GM21526 (cell line): ENCODE measurements around the gene TEF.

ENCODE experiments used
- ATAC-seq: cut with Tn5 transposase; IDR thresholded peaks from one replicate; pipeline ENCODE4 v1.9.1; 2021; ENCODE audit warnings: moderate library complexity; ENCODE audit not compliant: unreplicated experiment, low FRiP score

The TEF gene

GRCh38 chr22:41447435-41448188 lies 65.9 kb downstream of the TEF start:
- no peak for ATAC-seq

DNA sequence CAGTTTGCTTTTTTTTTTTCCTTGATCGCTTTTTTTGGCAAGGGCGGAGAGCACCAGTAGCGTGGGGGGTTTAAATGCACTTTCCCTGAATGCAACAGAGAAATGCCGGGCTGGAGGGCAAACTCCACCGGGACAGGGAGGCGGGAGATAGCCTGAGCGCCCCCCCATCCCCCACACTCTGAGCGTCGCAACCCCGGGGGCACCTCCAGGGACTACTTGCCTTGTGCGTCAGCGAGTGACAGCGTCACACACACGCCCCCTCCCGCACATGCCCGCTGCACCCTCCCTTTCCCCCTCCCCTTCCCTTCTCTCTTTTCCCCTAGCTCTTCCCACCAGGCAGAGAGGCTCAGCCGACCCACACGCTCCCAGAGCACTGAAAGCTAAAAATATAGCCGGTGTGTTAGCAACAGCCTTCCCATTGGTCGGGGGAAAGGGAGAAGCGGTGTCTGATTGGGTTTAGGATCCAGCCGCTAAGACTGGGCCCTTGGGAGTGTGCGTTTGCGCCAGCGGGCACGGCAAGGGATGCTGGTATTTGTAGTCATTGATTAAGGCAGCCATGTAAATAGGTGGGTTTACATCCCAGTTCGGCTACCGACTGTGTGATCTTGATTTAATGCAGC lies 66.6 kb downstream of the TEF start:
- peak; percentile 45 for ATAC-seq
